ENCODE results near the gene TANGO6.

Gene TANGO6

DNA sequence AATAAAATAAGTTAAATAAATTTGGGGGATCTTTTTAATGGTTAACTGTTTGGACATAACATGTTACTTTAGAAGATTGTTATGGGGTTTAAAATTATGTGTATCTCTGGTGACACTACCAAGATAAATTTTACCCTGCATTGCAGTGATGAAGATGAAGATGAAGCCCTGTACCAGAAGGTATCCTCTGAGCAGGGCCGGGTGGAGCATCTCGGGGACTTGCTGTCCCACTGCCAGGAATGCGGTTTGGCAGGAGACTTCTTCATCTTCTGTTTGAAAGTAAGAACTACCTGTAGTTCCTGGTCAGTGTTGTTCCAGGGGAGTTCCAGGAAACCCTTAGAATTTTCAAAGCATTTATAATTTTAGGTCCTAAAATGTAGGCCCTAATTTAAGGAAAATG, 64.0 kb downstream of the TANGO6 start:
- in situ Hi-C loops (cut with MboI; ENCODE audit: low sequenced_read_pairs), result loop anchor here (25.0 kb wide), 1 partner anchor 205 kb away; the partner anchor contains the start of gene HAS3

GRCh38 chr16:68907781-68908181, 64.5 kb downstream of the TANGO6 start:
- in situ Hi-C loops (cut with MboI; ENCODE audit: low sequenced_read_pairs), result loop anchor here (25.0 kb wide), 1 partner anchor 205 kb away; the partner anchor contains the start of gene HAS3

DNA sequence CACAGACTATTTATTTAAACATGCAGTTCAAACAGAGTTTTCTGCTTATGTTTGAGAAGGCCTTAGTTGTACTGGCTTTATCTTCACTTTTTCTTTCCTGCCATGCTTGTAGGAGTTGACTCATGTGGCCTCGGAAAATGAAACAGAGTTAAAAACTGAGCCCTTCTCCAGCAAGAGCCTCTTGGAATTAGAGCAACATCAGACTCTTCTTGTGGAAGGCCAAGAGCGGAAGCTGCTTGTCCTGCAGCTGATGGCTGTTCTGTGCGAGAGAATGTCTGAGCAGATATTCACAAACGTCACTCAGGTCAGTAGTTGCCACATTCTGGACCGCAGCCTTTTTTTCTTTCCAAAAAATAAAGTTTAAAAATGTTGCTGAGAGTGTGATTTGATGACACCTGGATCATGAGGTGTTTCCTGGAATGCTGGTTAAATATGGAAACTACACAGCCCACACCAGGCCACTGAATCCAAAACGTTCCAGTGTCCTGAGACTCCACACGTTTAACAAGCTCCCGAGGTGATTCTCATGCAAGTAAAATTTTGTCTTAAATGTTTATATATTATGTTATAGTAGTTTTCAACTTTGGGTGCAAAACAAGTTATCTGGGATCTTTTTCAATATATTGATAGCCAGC, 65.9 kb downstream of the TANGO6 start:
- in situ Hi-C loops (cut with MboI; ENCODE audit: low sequenced_read_pairs), result loop anchor here (25.0 kb wide), 1 partner anchor 203 kb away; the partner anchor contains the start of gene HAS3

- in situ Hi-C loops (cut with MboI; ENCODE audit: low sequenced_read_pairs), result loop anchor here (25.0 kb wide), 1 partner anchor 202 kb away; the partner anchor contains the start of gene HAS3
Measured at GRCh38 chr16:68910051-68910450, 66.7 kb downstream of the TANGO6 start.

DNA sequence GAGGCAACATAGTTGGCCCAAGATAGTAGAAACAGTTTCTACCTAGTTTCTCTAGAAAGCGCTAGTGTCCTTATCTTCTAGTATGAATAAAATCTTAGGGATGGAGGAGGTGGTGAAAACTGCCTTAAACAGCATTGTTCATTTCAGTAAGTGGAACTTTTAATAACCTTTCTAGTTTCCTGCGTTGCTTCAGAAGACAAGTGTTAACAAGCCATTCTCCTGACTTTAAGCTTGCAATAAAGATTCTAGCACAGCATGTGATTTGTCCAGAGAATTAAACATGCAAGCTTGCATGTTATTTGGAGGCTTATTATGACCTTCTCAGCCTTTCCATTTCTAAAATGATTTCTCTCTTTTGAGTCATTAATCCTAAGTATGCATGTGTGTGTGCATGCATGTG, 72.3 kb downstream of the TANGO6 start:
- in situ Hi-C loops (cut with MboI; ENCODE audit: low sequenced_read_pairs), result loop anchor here (25.0 kb wide), 1 partner anchor 197 kb away; the partner anchor contains the start of gene HAS3

- in situ Hi-C loops (cut with MboI; ENCODE audit: low sequenced_read_pairs), result loop anchor here (25.0 kb wide), 1 partner anchor 195 kb away; the partner anchor contains the start of gene HAS3
Measured at GRCh38 chr16:68917541-68917940, 74.2 kb downstream of the TANGO6 start.

DNA sequence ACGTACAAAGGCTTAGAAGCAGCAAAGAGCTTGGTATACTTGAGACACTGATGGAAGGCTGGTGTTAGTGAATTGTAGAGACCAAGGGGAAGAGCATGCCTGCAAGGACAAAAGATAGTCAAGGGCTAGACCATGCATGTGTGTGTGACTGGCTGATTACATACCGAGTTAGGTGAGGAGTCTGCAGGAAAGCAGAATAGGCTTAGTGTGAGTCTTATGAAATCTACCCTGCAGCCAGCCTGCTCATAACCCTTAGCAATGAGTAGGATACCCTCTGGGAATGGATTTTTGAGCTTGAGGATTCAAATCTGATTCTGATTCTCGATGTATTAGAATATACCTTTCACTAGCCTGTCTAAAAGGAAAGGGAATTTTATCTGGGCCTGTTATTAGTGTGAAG, 77.0 kb downstream of the TANGO6 start:
- in situ Hi-C loops (cut with MboI; ENCODE audit: low sequenced_read_pairs), result loop anchor here (25.0 kb wide), 1 partner anchor 192 kb away; the partner anchor contains the start of gene HAS3

DNA sequence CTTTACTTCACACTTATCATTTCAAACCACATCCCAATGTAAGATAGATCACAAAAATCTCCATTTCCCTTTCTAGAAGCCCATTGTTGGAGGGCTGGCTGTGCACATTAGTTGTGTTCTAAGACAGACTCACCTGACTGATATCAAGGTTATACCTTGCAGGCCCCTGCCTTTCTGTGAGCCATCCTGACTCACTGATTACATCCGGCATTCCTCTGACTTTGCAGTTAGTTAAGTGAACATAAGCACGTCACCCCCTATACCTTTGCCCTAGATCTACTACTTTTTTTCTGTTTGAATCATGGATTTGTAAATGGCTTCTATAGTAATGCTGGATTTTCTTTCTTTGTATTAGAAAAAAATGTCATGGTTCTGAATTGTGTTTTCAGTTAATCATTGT, 78.3 kb downstream of the TANGO6 start:
- in situ Hi-C loops (cut with MboI; ENCODE audit: low sequenced_read_pairs), result loop anchor here (25.0 kb wide), 1 partner anchor 191 kb away; the partner anchor contains the start of gene HAS3

DNA sequence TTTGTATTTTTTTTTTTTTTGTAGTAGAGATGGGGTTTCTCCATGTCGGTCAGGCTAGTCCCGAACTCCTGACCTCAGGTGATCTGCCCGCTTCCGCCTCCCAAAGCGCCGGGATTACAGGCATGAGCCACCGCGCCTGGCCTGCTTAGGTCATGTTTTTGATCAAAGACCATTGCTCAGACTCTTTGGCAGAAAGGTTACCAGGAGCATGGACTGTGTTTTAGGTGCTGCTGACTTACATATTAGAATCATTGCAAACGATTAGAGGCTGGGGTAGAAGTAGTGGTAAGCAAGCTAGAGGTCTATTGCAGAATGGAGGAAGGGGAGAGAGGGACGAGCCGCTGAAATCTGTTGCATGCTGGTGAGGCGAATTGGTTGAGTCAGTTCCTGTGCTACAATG, 79.8 kb downstream of the TANGO6 start:
- in situ Hi-C loops (cut with MboI; ENCODE audit: low sequenced_read_pairs), result loop anchor here (25.0 kb wide), 1 partner anchor 189 kb away; the partner anchor contains the start of gene HAS3

- in situ Hi-C loops (cut with MboI; ENCODE audit: low sequenced_read_pairs), result no loop called here
Measured at GRCh38 chr16:68927018-68927417, 83.7 kb downstream of the TANGO6 start.

DNA sequence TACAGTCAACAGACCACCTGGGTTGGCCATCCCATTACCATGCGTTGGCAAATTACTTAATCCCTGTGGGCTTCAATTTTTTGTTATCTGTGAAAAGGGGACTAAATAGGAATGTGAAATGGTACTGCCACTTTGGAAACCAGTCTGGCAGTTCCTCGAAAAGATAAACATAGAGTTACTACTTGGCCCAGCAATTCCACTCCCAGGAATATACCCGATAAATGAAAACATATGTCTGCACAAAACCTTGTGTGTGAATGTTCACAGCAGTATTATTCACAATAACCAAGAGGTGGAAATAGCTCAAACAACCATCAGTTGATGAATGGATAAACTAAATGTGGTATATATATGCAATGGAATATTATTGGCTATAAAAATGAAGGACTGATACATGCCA, 87.9 kb downstream of the TANGO6 start:
- in situ Hi-C loops (cut with MboI; ENCODE audit: low sequenced_read_pairs), result no loop called here

DNA sequence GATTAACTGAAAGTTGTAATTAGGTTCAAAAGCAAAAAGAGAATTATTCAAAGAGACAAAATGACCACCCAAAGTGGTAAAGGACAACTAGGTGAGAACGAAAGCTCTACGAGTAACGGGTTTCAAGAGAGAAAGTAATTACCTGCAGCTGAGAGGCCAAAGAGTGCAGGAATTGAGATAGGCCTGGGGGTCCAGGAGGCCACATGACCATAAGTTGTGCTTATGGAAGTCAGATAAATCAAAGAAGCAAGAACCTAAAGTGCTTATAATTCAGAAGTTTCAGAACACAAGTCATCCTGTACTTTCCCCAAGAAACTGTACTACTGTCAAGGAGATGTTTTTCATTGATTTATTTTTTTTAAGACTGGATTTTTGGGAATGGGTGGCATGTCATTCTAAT, 91.1 kb downstream of the TANGO6 start:
- in situ Hi-C loops (cut with MboI; ENCODE audit: low sequenced_read_pairs), result no loop called here

- in situ Hi-C loops (cut with MboI; ENCODE audit: low sequenced_read_pairs), result no loop called here
Measured at GRCh38 chr16:68935008-68935407, 91.7 kb downstream of the TANGO6 start.

GRCh38 chr16:68936736-68937631, 93.7 kb downstream of the TANGO6 start:
- in situ Hi-C loops (cut with MboI; ENCODE audit: low sequenced_read_pairs), result no loop called here

DNA sequence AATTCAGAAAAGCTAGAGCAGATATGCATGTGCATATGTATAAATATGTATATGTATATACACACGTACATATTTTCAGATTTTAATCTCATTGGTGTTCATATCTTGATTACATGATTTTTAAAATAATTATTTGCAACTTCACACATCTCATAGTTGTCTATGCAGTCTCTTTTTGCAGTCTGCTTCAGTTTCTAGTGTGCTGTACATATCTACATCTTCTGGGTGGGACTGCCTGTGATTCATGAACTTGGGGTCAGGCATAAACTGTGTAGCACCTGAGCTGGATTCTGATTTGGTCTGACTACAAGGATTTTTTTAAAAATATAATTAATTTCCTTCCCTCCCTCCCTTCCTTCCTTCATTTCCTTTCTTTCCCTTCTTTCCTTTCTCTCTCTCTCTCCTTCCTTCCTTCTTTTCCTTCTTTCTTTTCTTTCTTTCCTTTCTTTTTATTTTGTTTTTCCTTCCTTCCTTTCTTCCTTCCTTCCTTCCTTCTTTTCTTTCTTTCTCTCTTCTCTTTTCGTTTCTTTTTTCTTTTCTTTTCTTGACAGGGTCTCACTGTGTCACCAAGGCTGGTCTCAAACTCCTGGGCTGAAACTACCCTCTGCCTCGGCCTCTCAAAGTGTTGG, 96.5 kb downstream of the TANGO6 start:
- in situ Hi-C loops (cut with MboI; ENCODE audit: low sequenced_read_pairs), result no loop called here

DNA sequence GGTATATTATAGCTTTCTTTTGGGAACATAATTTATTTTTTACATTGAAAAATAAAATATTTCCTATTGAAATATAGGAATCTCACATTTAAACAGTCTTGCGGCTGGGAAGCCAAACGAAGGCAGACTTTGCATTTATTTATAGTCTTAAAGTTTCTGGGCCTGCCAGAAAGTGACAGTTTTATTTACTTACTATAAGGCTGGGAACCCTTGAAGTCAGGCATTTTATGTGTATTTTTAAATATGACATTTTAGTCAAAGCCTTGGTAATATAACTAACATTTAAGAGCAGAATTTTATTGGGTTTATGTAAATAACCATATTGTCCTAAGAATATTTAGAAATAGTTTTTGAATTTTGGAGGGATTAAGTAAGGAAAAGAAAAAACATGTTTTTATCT, 97.5 kb downstream of the TANGO6 start:
- in situ Hi-C loops (cut with MboI; ENCODE audit: low sequenced_read_pairs), result no loop called here

- in situ Hi-C loops (cut with MboI; ENCODE audit: low sequenced_read_pairs), result no loop called here
Measured at GRCh38 chr16:68943961-68944360, 100.6 kb downstream of the TANGO6 start.

DNA sequence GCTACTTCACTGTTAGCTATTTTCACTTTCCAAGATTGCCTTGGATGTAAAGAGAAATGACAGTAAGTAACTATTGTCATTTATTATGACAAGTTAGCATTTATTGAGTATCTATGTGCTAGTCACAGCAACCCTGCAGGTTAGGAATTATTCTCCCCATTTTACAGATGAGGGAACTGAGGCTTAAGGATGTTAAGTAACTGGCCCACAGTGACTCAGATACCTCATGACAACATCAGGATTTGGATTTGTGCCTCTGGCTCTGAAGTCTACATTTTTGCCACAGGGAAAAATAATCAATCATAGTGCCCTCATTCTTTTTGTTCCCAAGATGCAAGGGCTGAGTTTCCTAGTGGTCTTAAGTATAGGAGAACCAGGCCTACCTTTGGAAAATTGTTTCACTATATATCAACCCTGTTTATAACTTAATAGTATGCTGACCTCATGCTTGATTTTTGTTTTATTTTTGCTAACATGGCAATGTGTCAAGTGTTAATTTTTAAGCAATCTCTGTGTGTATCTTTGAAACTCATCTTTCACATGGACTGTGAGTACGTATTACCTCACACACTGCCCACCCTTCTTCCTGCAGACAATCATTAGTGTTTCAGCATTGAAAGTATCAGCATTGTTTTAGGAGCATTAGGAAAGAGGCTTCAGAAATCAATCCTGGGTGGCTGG, 105.0 kb downstream of the TANGO6 start:
- in situ Hi-C loops (cut with MboI; ENCODE audit: low sequenced_read_pairs), result no loop called here

- in situ Hi-C loops (cut with MboI; ENCODE audit: low sequenced_read_pairs), result no loop called here
Measured at GRCh38 chr16:68951991-68952877, 108.9 kb downstream of the TANGO6 start.
